Cerebellar cortex (tissue), 1 donor: Measurements from ENCODE around the gene KNCN.
A peak's percentile ranks its signal among the peaks of the same experiment; 100 is the strongest.

Experiments used
- DNase-seq: peaks from one replicate; pipeline ENCODE4 v3.0.0-alpha.2; 2015; ENCODE audit warnings: low spot score

Gene KNCN

GRCh38 chr1:46543761-46544560 lies 7.5 kb downstream of the KNCN start:
- no peak for DNase-seq

GRCh38 chr1:46543382-46543760 lies 8.1 kb downstream of the KNCN start:
- no peak for DNase-seq

- DNase-seq: no peak
Measured at GRCh38 chr1:46539972-46540371, 11.5 kb downstream of the KNCN start.

GRCh38 chr1:46538147-46538546 lies 13.3 kb downstream of the KNCN start:
- DNase-seq: no peak

GRCh38 chr1:46537651-46538050 lies 13.8 kb downstream of the KNCN start:
- DNase-seq: no peak

GRCh38 chr1:46536527-46536926 lies 14.9 kb downstream of the KNCN start:
- DNase-seq: no peak

- peak; percentile 12 for DNase-seq
Measured at GRCh38 chr1:46535063-46535462, 16.4 kb downstream of the KNCN start.

- peak; percentile 30 for DNase-seq
Measured at GRCh38 chr1:46533179-46533864, 18.1 kb downstream of the KNCN start.

GRCh38 chr1:46532498-46533178 lies 18.8 kb downstream of the KNCN start:
- peak; percentile 17 for DNase-seq

- DNase-seq: no peak
Measured at GRCh38 chr1:46532095-46532494, 19.4 kb downstream of the KNCN start.

- DNase-seq: no peak
Measured at GRCh38 chr1:46530791-46531409, 20.5 kb downstream of the KNCN start.

GRCh38 chr1:46530311-46530710 lies 21.1 kb downstream of the KNCN start:
- no peak for DNase-seq

- DNase-seq: no peak
Measured at GRCh38 chr1:46529031-46529630, 22.3 kb downstream of the KNCN start.

- DNase-seq: peak; percentile 49
Measured at GRCh38 chr1:46528297-46528955, 23.0 kb downstream of the KNCN start.

GRCh38 chr1:46527474-46528296 lies 23.8 kb downstream of the KNCN start:
- peak; percentile 86 for DNase-seq

GRCh38 chr1:46526691-46527291 lies 24.7 kb downstream of the KNCN start:
- peak; percentile 29 for DNase-seq

- no peak for DNase-seq
Measured at GRCh38 chr1:46526013-46526690, 25.3 kb downstream of the KNCN start.

GRCh38 chr1:46525253-46525983 lies 26.0 kb downstream of the KNCN start:
- no peak for DNase-seq

- no peak for DNase-seq
Measured at GRCh38 chr1:46524843-46525242, 26.6 kb downstream of the KNCN start.
